Inflammatory macrophage (primary cell): Measurements from ENCODE around the gene RBM38.
A peak's percentile ranks its signal among the peaks of the same experiment; 100 is the strongest.
"Not testable (repeated sequence)": the region's sequence is repeated elsewhere in the genome, so short reads cannot be mapped to it uniquely, and the experiment has no call there.

Experiments
- DNase-seq, 2 donors: peaks; one replicate each; pipeline ENCODE4 v3.0.0-alpha.2; 2020 to 2022

Gene RBM38

GRCh38 chr20:57419479-57419878 lies 28.3 kb downstream of the RBM38 start:
- not testable (repeated sequence) for DNase-seq

- no peak for DNase-seq
These were observed 29.5 kb downstream of the RBM38 start for GRCh38 chr20:57420571-57421252.

GRCh38 chr20:57421253-57422220 lies 30.3 kb downstream of the RBM38 start:
- no peak for DNase-seq

GRCh38 chr20:57422254-57422653 lies 31.1 kb downstream of the RBM38 start:
- no peak for DNase-seq

GRCh38 chr20:57425150-57426013 lies 34.2 kb downstream of the RBM38 start:
- DNase-seq, result peak; percentile 50 to 57

GRCh38 chr20:57426271-57426689 lies 35.1 kb downstream of the RBM38 start:
- no peak for DNase-seq

- DNase-seq, result no peak
These were observed 35.6 kb downstream of the RBM38 start for GRCh38 chr20:57426831-57427230.

- no peak for DNase-seq
These were observed 37.3 kb downstream of the RBM38 start for GRCh38 chr20:57428324-57429158.

- no peak for DNase-seq
These were observed 37.9 kb downstream of the RBM38 start for GRCh38 chr20:57429159-57429496.

GRCh38 chr20:57429580-57430200 lies 38.5 kb downstream of the RBM38 start:
- DNase-seq, result peak; percentile 88 to 93

GRCh38 chr20:57430201-57430596 lies 39.0 kb downstream of the RBM38 start:
- DNase-seq, result not testable (repeated sequence)

- DNase-seq, result no peak
These were observed 40.3 kb downstream of the RBM38 start for GRCh38 chr20:57431539-57431835.

- no peak for DNase-seq
These were observed 41.3 kb downstream of the RBM38 start for GRCh38 chr20:57432480-57432861.

GRCh38 chr20:57432862-57433491 lies 41.8 kb downstream of the RBM38 start:
- peak; percentile 96 for DNase-seq

GRCh38 chr20:57433657-57434389 lies 42.6 kb downstream of the RBM38 start:
- DNase-seq, result peak in 1 of 2 donors; percentile 93

GRCh38 chr20:57434390-57434700 lies 43.1 kb downstream of the RBM38 start:
- DNase-seq, result peak in 1 of 2 donors; percentile 46

GRCh38 chr20:57435105-57435497 lies 43.9 kb downstream of the RBM38 start:
- no peak for DNase-seq

GRCh38 chr20:57435498-57436222 lies 44.5 kb downstream of the RBM38 start:
- DNase-seq, result peak; percentile 53 to 64

GRCh38 chr20:57436223-57436545 lies 45.0 kb downstream of the RBM38 start:
- DNase-seq, result no peak

GRCh38 chr20:57437267-57437666 lies 46.1 kb downstream of the RBM38 start:
- no peak for DNase-seq
